Subcutaneous preadipocyte (primary cell): Measurements from ENCODE around the gene NDUFAF5. TPM values are rescaled to one million over a fixed set of nuclear protein-coding genes. Genes with fewer than 3 reads are reported as not detected.

Experiments
- total RNA-seq: library from RNA; depleted of rRNA; stranded (reverse); fragments of >200 nt; gene quantifications from 2 replicates; pipeline ENCODE4 v1.2.3, GENCODE V29; 2012

The NDUFAF5 gene
- 12.5 and 13.9 TPM in 2 replicates for total RNA-seq

GRCh38 chr20:13784893-13785715 is at the start of gene NDUFAF5, which contains the start of gene ESF1:
Gene NDUFAF5 (plus strand): TSS chr20:13785028. CDS start chr20:13785069, 41 bp downstream.
Gene ESF1 (minus strand): TSS chr20:13784919. CDS start chr20:13783140, 1,779 bp downstream.

Other genes starting within 250 kb of the NDUFAF5 start
- gene TASP1, start 146.1 kb upstream of the NDUFAF5 start, total RNA-seq, result 6.2 and 7.4 TPM in 2 replicates
- gene ESF1, start 109 bp upstream of the NDUFAF5 start, total RNA-seq, result 8.1 and 13.1 TPM in 2 replicates
- not detected in 2 replicates for gene SEL1L2, start 205.6 kb downstream of the NDUFAF5 start, total RNA-seq
- 0.78 TPM in 1 of 2 replicates, not detected in the other for gene MACROD2, start 210.5 kb downstream of the NDUFAF5 start, total RNA-seq